Epithelial cell of alveolus of lung (primary cell): ENCODE results near the gene SLC35D1. TPM values are rescaled to one million over a fixed set of nuclear protein-coding genes. Genes with fewer than 3 reads are reported as not detected.

Source experiments
- total RNA-seq: library from RNA; depleted of rRNA; stranded (reverse); fragments of >200 nt; gene quantifications from 2 replicates; pipeline ENCODE4 v1.2.1, GENCODE V29; 2015

Gene SLC35D1
- total RNA-seq = 13.5 and 16.2 TPM in 2 replicates

GRCh38 chr1:67053785-67054772, at the start of gene SLC35D1:
Gene SLC35D1 (minus strand): TSS chr1:67054148. CDS start chr1:67054013, 135 bp downstream.

Other genes with a start within 250 kb of the SLC35D1 start
- gene DNAI4, start 129.3 kb downstream of the SLC35D1 start, total RNA-seq = 0.56 and 1.2 TPM in 2 replicates
- gene MIER1, start 129.2 kb downstream of the SLC35D1 start, total RNA-seq = 21.2 and 22.8 TPM in 2 replicates
- gene C1orf141, start 80.8 kb upstream of the SLC35D1 start, total RNA-seq = not detected in 2 replicates
- gene IL23R, start 112.3 kb upstream of the SLC35D1 start, total RNA-seq = not detected in 2 replicates